ENCODE results near the gene MGME1. TPM values are rescaled to one million over a fixed set of nuclear protein-coding genes. Genes with fewer than 3 reads are reported as not detected.
"Not testable (repeated sequence)": the region's sequence is repeated elsewhere in the genome, so short reads cannot be mapped to it uniquely, and the experiment has no call there.

MGME1 gene
- total RNA-seq, 8 experiments from 2014 or later, result 8.8 to 36.6 (median 15.0) TPM

GRCh38 chr20:17955302-17955701 is 13.5 kb upstream of the MGME1 start:
- 61 to 100% (median 66%) methylated on average over 1 to 3 of the region's 3 CpGs; no CpG with 5 or more reads in 2 of the 10 experiments for WGBS, 10 experiments

GRCh38 chr20:17956099-17956685 is 12.6 kb upstream of the MGME1 start:
- WGBS, 10 experiments, result 85 to 100% (median 95%) methylated on average over 1 to 5 of the region's 8 CpGs; no CpG with 5 or more reads in 4 of the 10 experiments
- ATAC-seq (replicated peaks in 6 of 8), result no peak
- Histone ChIP-seq H3K4me3 (no peak overlapping the region), H3K4me1 (replicated peaks in 1 of 2) (peaks cover 2 to 5% of the 10 kb centered on the region in 2 donors), H3K27ac (no peak overlapping the region)
- in situ Hi-C loops (cut with MboI; ENCODE audit: low pct_unique_long_range_greater_than_20kb in 2 of 9, low sequenced_read_pairs in 9 of 9, unreplicated experiment in 9 of 9), result loop anchor here in 1 of 9 experiments (25.0 kb wide), 1 partner anchor 294 kb away; no protein-coding TSS in a partner anchor

More at GRCh38 chr20:17955302-17955701, 13.5 kb upstream of the MGME1 start:
- no peak for ATAC-seq (replicated peaks in 6 of 8)
- no peak overlapping the region for H3K4me3 ChIP-seq
- no peak overlapping the region for H3K27ac ChIP-seq
- in situ Hi-C loops (cut with MboI; ENCODE audit: low pct_unique_long_range_greater_than_20kb in 2 of 9, low sequenced_read_pairs in 9 of 9, unreplicated experiment in 9 of 9), result loop anchor here in 1 of 9 experiments (25.0 kb wide), 1 partner anchor 293 kb away; no protein-coding TSS in a partner anchor
- no peaks in the 10 kb centered on the region for H3K4me1 ChIP-seq (replicated peaks in 1 of 2)

GRCh38 chr20:17957505-17958363 is 11.1 kb upstream of the MGME1 start:
- 57 to 96% (median 78%) methylated on average over 2 to 5 of the region's 5 CpGs for WGBS, 10 experiments
- no peak for ATAC-seq (replicated peaks in 6 of 8)
- peaks cover 2 to 11% of the 10 kb centered on the region in 2 donors for H3K4me1 ChIP-seq (replicated peaks in 1 of 2)
- in situ Hi-C loops (cut with MboI; ENCODE audit: low pct_unique_long_range_greater_than_20kb in 2 of 9, low sequenced_read_pairs in 9 of 9, unreplicated experiment in 9 of 9), result loop anchor here in 1 of 9 experiments (25.0 kb wide), 1 partner anchor 295 kb away; no protein-coding TSS in a partner anchor
- H3K27ac ChIP-seq, result no peak overlapping the region
- no peak overlapping the region for H3K4me3 ChIP-seq

DNA sequence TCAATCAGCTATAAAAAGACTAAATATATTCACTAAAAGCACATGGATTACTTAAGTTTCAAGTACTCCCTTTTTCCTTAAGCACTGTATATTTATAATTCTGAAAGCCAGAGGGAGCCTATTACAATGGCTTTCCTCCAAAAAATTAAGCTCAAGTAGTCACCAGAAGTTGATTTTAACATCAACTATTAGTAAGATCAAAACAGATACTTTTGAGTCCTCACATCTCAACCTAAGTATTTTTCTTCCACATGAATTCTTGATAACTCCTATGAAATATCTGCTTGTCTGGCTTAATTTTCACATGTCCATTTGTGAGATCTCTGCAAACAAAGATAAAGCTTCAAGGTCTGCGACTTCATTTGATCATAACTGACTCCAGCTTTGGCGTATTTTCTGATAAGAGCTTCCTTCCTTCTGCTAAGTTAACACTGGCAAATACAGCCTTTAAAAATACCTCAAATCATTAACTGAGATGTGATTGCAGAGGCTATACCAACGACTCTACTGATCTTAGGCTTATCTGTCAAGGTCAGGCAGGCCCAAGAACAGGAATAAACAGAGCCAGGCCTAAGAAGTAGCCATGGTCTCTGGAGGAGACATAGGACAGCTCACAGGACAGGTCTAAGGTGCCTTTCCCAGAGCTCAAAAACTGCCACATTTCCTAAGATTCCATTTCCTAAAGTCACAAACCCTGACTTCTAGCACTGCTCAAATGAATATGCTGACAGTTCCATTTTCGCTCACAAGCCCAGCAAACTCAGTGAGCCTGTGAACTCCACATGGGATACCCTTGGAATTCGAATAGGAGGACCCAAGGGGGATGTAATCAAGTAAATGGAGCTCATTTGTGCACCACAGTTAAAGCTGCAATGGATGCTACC is 10.2 kb upstream of the MGME1 start:
- WGBS, 10 experiments, result 54 to 100% (median 75%) methylated on average over 2 to 5 of the region's 5 CpGs; no CpG with 5 or more reads in 1 of the 10 experiments
- Histone ChIP-seq H3K4me1 (replicated peaks in 1 of 2) (peaks cover 2 to 14% of the 10 kb centered on the region in 2 donors), H3K4me3 (no peak overlapping the region), H3K27ac (no peak overlapping the region)
- no peak for ATAC-seq (replicated peaks in 6 of 8)
- in situ Hi-C loops (cut with MboI; ENCODE audit: low pct_unique_long_range_greater_than_20kb in 2 of 9, low sequenced_read_pairs in 9 of 9, unreplicated experiment in 9 of 9), result loop anchor here in 1 of 9 experiments (25.0 kb wide), 1 partner anchor 296 kb away; no protein-coding TSS in a partner anchor

- 60 to 100% (median 94%) methylated on average over 1 to 5 of the region's 5 CpGs; no CpG with 5 or more reads in 1 of the 10 experiments for WGBS, 10 experiments
- ATAC-seq (replicated peaks in 6 of 8), result no peak
- H3K4me3 ChIP-seq, result no peak overlapping the region
- peaks cover 2 to 14% of the 10 kb centered on the region in 2 donors for H3K4me1 ChIP-seq (replicated peaks in 1 of 2)
- in situ Hi-C loops (cut with MboI; ENCODE audit: low pct_unique_long_range_greater_than_20kb in 2 of 9, low sequenced_read_pairs in 9 of 9, unreplicated experiment in 9 of 9), result loop anchor here in 1 of 9 experiments (25.0 kb wide), 1 partner anchor 297 kb away; no protein-coding TSS in a partner anchor
- H3K27ac ChIP-seq, result no peak overlapping the region
These were observed 9.6 kb upstream of the MGME1 start for GRCh38 chr20:17959257-17959627.

GRCh38 chr20:17960400-17960885 is 8.4 kb upstream of the MGME1 start:
- not testable (repeated sequence) for H3K27ac ChIP-seq; H3K4me3 ChIP-seq; ATAC-seq (replicated peaks in 6 of 8)
- in situ Hi-C loops (cut with MboI; ENCODE audit: low pct_unique_long_range_greater_than_20kb in 2 of 9, low sequenced_read_pairs in 9 of 9, unreplicated experiment in 9 of 9), result loop anchor here in 1 of 9 experiments (25.0 kb wide), 1 partner anchor 298 kb away; no protein-coding TSS in a partner anchor
- peaks cover 11 to 19% of the 10 kb centered on the region in 2 donors for H3K4me1 ChIP-seq (replicated peaks in 1 of 2)
- 60 to 100% (median 78%) methylated on average over 1 to 9 of the region's 16 CpGs for WGBS, 10 experiments

GRCh38 chr20:17960927-17961586 is 7.8 kb upstream of the MGME1 start:
- no peak overlapping the region for H3K27ac ChIP-seq
- peak in 4 of 8 experiments; percentile 4 to 65 (median 10) for ATAC-seq (replicated peaks in 6 of 8)
- H3K4me1 ChIP-seq (replicated peaks in 1 of 2), result peaks cover 13 to 25% of the 10 kb centered on the region in 2 donors
- no peak overlapping the region for H3K4me3 ChIP-seq
- in situ Hi-C loops (cut with MboI; ENCODE audit: low pct_unique_long_range_greater_than_20kb in 2 of 9, low sequenced_read_pairs in 9 of 9, unreplicated experiment in 9 of 9), result loop anchor here in 1 of 9 experiments (25.0 kb wide), 1 partner anchor 299 kb away; no protein-coding TSS in a partner anchor
- WGBS, 10 experiments, result 20 to 100% (median 76%) methylated on average over 1 to 6 of the region's 6 CpGs; no CpG with 5 or more reads in 1 of the 10 experiments

DNA sequence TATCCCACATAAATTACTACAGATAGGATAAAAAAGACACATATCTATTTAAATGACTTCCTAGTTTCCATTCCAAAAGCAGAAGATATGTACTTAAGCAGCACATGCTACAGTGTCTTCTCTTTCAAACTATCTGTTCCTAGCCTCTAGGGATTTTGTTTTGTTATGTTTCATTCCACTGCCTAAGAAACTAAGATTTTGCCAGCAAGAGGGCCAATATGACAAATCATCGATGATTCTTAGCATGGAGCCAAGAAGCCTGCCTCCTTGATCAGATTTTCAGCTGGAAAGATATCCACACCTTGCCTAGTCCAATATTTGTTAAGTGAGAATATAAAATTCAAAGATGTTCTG is 7.3 kb upstream of the MGME1 start:
- in situ Hi-C loops (cut with MboI; ENCODE audit: low pct_unique_long_range_greater_than_20kb in 2 of 9, low sequenced_read_pairs in 9 of 9, unreplicated experiment in 9 of 9), result loop anchor here in 1 of 9 experiments (25.0 kb wide), 1 partner anchor 299 kb away; no protein-coding TSS in a partner anchor
- 0 to 100% (median 0%) methylated on average over 1 of the region's 1 CpG; no CpG with 5 or more reads in 4 of the 10 experiments for WGBS, 10 experiments
- Histone ChIP-seq H3K27ac (no peak overlapping the region), H3K4me1 (replicated peaks in 1 of 2) (peaks cover 13 to 25% of the 10 kb centered on the region in 2 donors), H3K4me3 (no peak overlapping the region)
- peak in 4 of 8 experiments; percentile 5 to 55 (median 30) for ATAC-seq (replicated peaks in 6 of 8)

DNA sequence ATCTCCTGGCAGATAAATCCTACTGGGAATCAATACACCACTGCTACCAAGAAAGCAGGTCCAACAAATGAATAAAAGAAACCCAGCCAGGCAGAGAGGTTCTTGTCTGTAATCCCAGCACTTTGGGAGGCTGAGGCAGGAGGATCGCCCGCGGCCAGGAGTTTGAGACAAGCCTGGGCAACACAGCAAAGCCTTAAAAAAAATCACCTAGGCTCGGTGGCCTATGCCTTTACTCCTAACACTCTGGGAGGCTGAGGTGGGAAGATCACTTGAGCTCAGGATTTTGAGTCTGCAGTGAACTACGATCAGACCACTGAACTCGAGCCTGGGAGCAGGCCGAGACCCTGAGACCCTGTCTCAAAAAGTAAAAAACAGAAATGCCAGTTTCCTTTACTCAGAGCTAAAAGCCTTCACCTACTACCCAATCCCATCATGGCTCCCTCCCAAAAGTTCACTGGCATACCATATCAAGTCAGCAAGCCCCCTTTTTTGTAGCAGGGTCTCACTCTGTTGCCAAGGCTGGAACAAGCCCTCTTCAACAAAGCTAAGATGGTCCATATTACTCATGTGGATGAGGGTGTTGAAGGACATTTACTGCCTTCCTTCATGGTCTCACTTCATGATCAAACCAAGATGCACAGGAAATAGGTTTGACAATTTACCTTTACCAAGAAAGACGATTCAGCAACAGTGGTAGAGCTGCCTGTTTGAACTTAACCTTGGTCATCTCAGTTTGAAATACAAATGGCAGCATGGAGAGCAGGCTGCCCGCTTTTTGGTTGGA is 5.5 kb upstream of the MGME1 start:
- in situ Hi-C loops (cut with MboI; ENCODE audit: low pct_unique_long_range_greater_than_20kb in 2 of 9, low sequenced_read_pairs in 9 of 9, unreplicated experiment in 9 of 9), result loop anchor here in 1 of 9 experiments (25.0 kb wide), 1 partner anchor 301 kb away; no protein-coding TSS in a partner anchor
- H3K4me3 ChIP-seq, result no peak overlapping the region
- 52 to 100% (median 86%) methylated on average over 1 to 9 of the region's 9 CpGs for WGBS, 10 experiments

DNA sequence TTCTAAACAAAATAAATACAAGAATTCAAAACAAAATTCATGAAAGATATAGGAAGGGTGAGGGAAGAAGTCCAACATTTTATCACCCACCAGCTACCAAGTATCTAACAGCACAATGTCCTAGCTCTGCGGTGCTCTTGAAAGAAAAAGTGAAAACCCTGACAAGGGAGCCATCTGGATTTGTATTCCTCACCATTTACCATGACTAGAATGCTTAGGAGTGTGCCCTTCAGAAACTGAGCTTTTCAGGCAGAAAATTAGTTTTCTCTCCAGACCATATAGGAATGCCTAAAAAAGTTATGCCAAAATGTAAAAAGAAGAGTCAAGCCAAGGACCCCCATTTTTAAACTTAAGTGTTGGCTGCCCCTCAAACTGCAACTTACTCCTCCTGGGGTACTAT is 4.7 kb upstream of the MGME1 start:
- Histone ChIP-seq H3K4me3 (no peak overlapping the region), H3K4me1 (replicated peaks in 1 of 2) (peaks cover 13 to 25% of the 10 kb centered on the region in 2 donors), H3K27ac (no peak overlapping the region)
- no peak for ATAC-seq (replicated peaks in 6 of 8)
- WGBS, 10 experiments, result 17 to 100% (median 100%) methylated on average over 1 of the region's 1 CpG; no CpG with 5 or more reads in 3 of the 10 experiments
- in situ Hi-C loops (cut with MboI; ENCODE audit: low pct_unique_long_range_greater_than_20kb in 2 of 9, low sequenced_read_pairs in 9 of 9, unreplicated experiment in 9 of 9), result loop anchor here in 1 of 9 experiments (25.0 kb wide), 1 partner anchor 302 kb away; no protein-coding TSS in a partner anchor

More for the DNA sequence above, 5.5 kb upstream of the MGME1 start:
- Histone ChIP-seq H3K4me1 (replicated peaks in 1 of 2) (peaks cover 13 to 25% of the 10 kb centered on the region in 2 donors), H3K27ac (no peak overlapping the region)
- no peak for ATAC-seq (replicated peaks in 6 of 8)

DNA sequence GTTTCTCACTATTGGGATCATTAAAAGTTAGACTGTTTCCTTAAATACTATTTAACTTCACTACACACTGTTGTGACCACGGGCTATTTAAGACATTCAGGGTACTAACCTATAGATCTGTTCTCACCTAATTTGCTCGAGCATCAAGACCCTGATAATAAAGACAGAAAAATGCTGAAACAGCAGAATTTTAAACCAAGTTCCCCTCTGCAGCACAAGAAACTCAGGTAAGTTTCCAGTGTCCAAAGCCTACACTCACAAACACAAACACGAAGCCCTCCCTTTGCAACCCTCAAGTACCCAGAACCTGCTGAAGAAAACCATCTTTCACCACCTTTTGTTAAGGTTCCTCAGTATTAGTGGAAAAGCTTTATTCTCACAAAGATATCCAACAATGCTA is 4.2 kb upstream of the MGME1 start:
- H3K27ac ChIP-seq, result no peak overlapping the region
- no peak for ATAC-seq (replicated peaks in 6 of 8)
- H3K4me1 ChIP-seq (replicated peaks in 1 of 2), result peaks cover 13 to 25% of the 10 kb centered on the region in 2 donors
- no peak overlapping the region for H3K4me3 ChIP-seq
- 50 to 92% (median 77%) methylated on average over 1 to 3 of the region's 3 CpGs; no CpG with 5 or more reads in 2 of the 10 experiments for WGBS, 10 experiments
- in situ Hi-C loops (cut with MboI; ENCODE audit: low pct_unique_long_range_greater_than_20kb in 2 of 9, low sequenced_read_pairs in 9 of 9, unreplicated experiment in 9 of 9), result loop anchor here in 1 of 9 experiments (25.0 kb wide), 1 partner anchor 302 kb away; no protein-coding TSS in a partner anchor

Data from motor neuron (in vitro differentiated cells).